Activated T-cell treated with anti-CD3 and anti-CD28 coated beads for 24 hours (primary cell): Measurements from ENCODE around the gene SLC24A3.
"Not testable (repeated sequence)": the region's sequence is repeated elsewhere in the genome, so short reads cannot be mapped to it uniquely, and the experiment has no call there.

Experiments used
- DNase-seq: peaks from one replicate; pipeline ENCODE4 v3.0.0-alpha.2; 2020; ENCODE audit warnings: low read depth

SLC24A3 gene

DNA sequence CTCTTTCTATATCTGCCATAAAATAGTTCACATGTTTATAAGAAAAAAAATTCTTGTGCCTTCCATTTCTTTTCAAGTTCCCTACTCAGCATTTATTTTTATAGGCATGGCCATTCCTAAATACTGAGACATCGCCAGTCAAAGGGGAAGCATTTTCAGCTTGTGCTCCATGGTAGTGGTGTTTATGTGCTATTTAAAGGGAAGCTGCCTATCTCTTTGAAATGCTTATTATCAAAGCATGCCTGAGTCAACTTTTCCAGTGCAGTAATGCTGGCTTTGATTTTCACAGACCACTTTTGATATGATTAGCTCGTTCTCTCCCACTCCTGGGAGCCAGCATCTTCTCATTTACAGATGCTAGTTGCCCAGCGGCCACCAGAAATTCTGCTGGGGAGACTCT lies 421.5 kb downstream of the SLC24A3 start:
- DNase-seq, result no peak

DNA sequence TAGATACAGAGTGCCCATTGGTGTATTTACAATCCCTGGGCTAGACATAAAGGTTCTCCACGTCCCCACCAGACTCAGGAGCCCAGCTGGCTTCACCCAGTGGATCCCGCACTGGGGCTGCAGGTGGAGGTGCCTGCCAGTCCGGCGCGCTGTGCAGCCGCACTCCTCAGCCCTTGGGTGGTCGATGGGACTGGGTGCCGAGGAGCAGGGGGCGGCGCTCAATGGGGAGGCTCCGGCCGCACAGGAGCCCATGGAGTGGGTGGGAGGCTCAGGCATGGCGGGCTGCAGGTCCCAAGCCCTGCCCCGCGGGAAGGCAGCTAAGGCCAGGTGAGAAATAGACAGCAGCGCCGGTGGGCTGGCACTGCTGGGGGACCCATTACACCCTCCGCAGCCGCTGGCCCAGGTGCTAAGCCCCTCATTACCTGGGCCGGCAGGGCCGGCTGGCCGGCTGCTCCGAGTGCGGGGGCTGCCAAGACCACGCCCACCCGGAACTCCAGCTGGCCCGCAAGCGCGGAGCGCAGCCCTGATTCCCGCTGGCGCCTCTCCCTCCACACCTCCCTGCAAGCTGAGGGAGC lies 427.1 kb downstream of the SLC24A3 start:
- not testable (repeated sequence) for DNase-seq

DNA sequence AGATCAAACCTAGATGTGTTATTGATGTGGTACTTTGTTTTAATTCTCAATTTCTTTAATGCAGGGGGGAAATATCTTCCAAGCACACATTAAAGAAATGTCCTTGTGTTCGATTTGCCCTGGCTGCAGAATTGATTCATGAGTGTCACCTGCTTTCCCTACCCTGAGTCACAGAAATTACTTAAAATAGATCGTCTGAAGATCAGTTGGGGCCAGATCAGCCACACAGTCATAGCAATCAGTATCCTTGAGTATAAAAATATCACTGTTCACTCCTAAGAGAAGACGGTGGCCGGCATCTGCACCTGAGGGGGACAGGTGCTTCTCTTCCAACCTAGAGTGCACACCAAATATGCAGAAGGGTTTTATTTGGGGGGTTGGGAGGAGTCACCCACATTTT lies 430.4 kb downstream of the SLC24A3 start:
- DNase-seq, result no peak

DNA sequence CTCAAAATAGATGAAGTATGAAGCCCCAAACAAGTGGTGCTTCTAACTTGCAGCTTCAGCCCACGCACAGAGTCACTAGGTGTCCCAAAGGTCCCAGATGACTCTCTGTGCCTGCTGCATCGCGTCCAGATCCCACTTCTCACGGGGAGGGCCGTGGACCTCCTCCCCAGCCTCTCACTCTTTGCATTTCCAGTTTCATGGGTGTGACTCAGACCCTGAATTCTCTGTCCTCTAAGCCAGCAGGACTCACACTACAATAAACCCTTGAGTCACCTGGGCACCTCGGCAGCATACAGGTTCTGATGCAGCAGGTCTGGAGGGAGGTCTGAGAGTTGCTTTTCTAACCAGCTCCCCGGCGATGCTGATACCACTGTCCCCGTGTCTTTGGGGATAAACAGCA lies 431.6 kb downstream of the SLC24A3 start:
- no peak for DNase-seq

- DNase-seq, result no peak
Observed at GRCh38 chr20:19646963-19647362, 434.5 kb downstream of the SLC24A3 start.

- no peak for DNase-seq
Observed at GRCh38 chr20:19648024-19648423, 435.6 kb downstream of the SLC24A3 start.

DNA sequence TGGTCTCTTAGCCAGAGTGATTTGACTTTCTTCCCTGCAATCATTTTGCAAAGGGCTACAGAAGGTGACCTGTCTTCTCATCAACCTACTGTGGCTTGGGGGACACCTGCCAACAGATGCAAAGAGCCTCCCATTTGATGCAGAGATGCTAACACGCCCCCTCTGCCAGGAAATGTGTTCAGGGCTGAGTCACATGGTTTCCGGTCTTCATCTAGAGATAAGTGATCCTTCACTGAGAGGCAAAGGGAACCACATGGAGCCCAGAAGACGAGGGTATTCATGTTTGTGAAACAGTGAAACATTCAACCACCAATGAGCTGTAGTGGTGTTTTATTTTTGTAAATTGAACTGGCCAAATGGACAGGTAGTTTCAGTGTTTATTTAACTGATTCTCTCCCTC lies 436.6 kb downstream of the SLC24A3 start:
- no peak for DNase-seq

GRCh38 chr20:19652591-19653026 lies 440.2 kb downstream of the SLC24A3 start:
- no peak for DNase-seq

- DNase-seq, result no peak
Observed at GRCh38 chr20:19653327-19653726, 440.9 kb downstream of the SLC24A3 start.

DNA sequence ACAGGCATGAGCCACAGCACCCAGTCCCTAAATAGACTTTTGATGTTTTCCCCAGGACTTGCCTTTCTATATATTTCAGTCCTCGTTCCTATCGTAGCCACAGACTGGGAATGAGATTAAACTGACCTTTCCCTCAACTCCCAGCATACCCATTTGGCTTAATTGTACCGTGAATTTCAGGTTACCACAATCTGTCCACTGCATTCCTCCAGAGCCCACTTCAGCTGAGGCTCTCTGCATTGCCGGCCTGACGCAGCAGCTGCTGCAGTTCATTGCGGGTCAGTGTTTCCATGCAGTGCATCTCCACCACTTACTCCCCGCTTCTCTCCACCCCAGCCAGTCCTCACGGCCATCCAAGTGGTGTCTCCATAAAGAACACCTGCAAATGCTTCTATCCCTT lies 442.5 kb downstream of the SLC24A3 start:
- DNase-seq, result no peak

GRCh38 chr20:19658137-19658536 lies 445.7 kb downstream of the SLC24A3 start:
- DNase-seq, result no peak

DNA sequence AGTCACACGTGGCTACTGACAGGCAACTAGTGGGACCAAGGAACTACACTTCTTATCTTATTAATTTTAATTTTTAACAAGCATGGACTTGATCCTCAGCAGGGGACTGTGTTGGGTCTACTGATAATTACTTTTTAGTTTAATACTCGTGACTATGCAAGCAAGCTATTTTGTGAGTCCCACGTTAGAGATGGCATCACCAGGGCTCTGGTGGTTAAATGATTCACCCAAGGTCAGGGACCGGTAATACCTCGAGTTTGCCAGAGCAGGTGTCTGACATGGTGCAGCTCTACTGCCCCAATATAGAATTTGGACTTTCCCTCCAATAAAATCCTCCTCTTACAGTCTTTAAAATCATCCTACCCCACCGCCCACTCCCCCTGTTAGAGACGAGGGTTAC lies 447.0 kb downstream of the SLC24A3 start:
- no peak for DNase-seq

- no peak for DNase-seq
Observed at GRCh38 chr20:19660808-19661378, 448.5 kb downstream of the SLC24A3 start.

DNA sequence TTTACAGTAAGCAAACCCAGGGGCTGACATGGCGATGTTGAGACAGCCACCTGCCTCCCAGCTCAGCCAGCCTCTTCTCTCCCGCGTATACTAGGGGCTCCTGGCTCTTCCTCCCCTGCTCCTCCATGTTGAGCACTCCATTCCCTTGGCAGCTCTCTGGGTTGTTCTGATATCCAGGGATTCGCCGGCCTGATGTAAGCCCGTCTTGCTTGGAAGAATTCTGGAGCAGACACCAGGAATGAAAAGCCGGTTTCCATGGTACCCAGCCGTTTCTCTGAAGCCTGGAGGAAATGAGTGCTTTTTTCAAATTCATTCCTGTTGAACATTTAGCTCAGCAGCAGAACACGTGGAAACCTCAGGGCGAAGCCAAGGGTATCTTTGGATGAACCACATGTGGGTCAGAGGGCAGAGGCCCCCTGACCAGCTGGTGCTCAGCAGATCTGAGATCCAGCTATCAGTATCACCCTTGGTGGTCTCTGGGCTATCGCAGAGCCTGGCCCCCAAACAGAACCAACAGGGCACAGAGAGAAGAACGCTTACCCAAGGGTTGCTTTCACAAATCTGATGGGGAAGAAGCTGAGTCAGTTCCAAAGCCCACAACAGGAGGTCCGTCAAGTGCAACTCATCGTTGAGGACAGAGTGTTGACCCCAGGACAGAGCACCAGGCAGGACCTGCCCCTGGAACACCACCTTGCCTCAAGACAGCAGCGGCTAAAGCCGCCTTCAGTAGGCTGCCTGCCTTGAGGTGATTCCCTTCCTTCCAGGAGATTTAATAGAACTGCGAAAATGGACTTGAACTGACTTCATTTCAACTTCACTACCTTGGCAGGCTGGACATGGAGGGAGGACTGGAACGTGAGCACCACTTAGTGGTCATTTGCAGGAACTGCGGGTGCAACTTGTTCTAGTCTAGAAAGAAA lies 449.5 kb downstream of the SLC24A3 start:
- DNase-seq, result peak; percentile 37

- DNase-seq, result no peak
Observed at GRCh38 chr20:19662637-19662995, 450.2 kb downstream of the SLC24A3 start.

- no peak for DNase-seq
Observed at GRCh38 chr20:19668418-19668817, 456.0 kb downstream of the SLC24A3 start.

GRCh38 chr20:19670829-19671228 lies 458.4 kb downstream of the SLC24A3 start:
- no peak for DNase-seq

- no peak for DNase-seq
Observed at GRCh38 chr20:19671374-19671773, 458.9 kb downstream of the SLC24A3 start.

- no peak for DNase-seq
Observed at GRCh38 chr20:19672498-19672897, 460.1 kb downstream of the SLC24A3 start.

DNA sequence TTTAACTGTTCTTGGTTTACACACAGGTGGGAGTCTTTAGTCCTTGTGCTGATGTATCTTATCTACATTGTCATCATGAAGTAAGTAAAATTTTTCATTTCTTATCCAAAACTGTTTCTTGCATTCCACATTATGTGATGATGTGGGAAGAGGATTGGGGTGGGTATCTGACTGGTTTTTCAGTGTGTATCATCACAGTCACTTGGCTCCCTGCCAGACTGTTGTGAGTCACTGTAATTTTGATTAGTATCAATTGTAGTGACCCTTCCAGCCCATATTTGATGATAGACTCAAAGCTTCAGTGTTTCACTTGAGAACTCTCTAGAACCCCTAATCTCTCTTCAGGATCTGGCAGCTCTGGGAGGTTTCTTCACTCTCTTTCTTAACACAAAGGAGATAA lies 461.1 kb downstream of the SLC24A3 start:
- DNase-seq, result no peak

- no peak for DNase-seq
Observed at GRCh38 chr20:19676202-19676601, 463.8 kb downstream of the SLC24A3 start.

DNA sequence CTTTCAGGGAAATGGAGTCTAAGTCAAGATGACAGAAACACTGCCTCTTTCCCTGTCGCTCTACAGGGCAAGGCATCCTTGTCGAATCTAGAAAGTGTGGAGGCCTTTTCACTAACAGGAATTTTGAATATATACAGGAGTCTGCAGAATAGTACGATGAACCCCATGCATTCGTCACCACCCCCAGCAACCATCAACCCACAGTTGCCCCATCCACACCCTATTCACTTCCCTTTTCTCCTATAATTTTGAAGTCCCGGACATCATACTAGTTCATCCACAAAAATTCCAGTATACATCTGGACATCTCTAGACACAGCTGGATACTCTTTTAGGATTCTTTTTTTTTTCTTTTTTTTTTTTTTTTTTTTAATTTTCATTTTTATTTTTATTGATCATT lies 464.9 kb downstream of the SLC24A3 start:
- DNase-seq, result no peak

DNA sequence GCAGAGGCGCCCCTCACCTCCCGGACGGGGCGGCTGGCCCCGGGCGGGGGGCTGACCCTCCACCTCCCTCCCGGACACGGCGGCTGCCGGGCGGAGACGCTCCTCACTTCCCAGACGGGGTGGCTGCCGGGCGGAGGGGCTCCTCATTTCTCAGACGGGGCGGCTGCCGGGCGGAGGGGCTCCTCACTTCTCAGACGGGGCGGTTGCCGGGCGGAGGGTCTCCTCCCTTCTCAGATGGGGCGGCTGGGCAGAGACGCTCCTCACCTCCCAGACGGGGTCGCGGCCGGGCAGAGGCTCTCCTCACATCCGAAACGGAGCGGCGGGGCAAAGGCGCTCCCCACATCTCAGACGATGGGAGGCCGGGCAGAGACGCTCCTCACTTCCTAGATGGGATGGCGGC lies 466.1 kb downstream of the SLC24A3 start:
- DNase-seq, result not testable (repeated sequence)
